Measurements from ENCODE around the gene C17orf107.

Gene C17orf107

GRCh38 chr17:4935650-4936049 lies 36.3 kb downstream of the C17orf107 start:
- no peak for DNase-seq
- H3K36me3 ChIP-seq (replicated peaks) = peaks cover 14% of the 10 kb centered on the region
- H3K27ac ChIP-seq = no peak overlapping the region
- H3K4me3 ChIP-seq (ENCODE audit: low read depth, low read length) = no peak overlapping the region
- H3K27me3 ChIP-seq (replicated peaks) = no peaks in the 10 kb centered on the region
- no peak for TF ChIP-seq CTCF (IDR thresholded peaks at IDR 0.05; ENCODE audit: low read depth, low read length, missing control alignments)
- in situ Hi-C loops (cut with HindIII; ENCODE audit: low pct_ligation_motif_present, low sequenced_read_pairs) = no loop called here

DNA sequence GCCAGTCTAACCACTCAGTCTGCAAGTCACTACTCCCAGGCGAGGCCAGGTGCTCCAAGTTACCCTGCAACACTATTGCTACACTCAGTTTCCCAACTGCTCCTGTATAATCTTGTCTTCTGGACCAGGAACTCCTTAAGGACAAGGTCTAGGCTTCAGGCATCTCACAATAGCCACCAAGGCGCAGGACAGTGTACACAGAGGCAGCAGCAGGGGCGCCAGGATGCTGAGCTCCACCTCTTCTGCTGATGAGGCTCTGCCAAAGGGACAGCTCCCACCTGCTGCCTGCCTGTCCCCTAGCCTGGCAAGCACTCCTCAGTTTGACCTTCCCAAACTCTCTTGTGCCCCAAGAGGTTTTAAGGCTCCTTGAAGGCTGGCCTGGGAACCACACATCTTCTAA lies 37.1 kb downstream of the C17orf107 start:
- no peak overlapping the region for H3K27ac ChIP-seq
- in situ Hi-C loops (cut with HindIII; ENCODE audit: low pct_ligation_motif_present, low sequenced_read_pairs) = no loop called here
- H3K36me3 ChIP-seq (replicated peaks) = peaks cover 14% of the 10 kb centered on the region
- TF ChIP-seq CTCF (IDR thresholded peaks at IDR 0.05; ENCODE audit: low read depth, low read length, missing control alignments) = no peak
- no peaks in the 10 kb centered on the region for H3K27me3 ChIP-seq (replicated peaks)
- DNase-seq = no peak
- no peak overlapping the region for H3K4me3 ChIP-seq (ENCODE audit: low read depth, low read length)

DNA sequence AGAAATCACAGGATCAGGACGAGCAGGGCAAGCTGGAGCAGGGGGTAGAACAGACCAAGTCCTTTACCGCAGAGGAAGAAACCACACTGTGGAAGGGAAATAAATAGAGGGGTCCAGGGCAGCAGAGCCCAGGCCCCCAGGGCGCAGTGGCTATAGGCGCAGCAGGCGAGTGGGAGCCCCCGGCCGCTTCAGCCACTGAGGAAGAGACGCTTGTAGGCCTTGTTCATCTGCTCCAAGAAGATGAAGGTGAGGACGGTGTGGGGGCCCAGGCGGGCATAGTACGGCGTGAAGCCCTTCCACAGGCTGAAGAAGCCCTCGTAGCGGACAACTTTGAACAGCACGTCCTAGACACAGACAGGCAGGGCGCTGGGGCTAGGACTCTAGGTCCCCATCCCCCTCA lies 38.2 kb downstream of the C17orf107 start:
- Histone ChIP-seq H3K27ac (no peak overlapping the region), H3K27me3 (replicated peaks) (no peaks in the 10 kb centered on the region), H3K4me3 (ENCODE audit: low read depth, low read length) (no peak overlapping the region), H3K36me3 (replicated peaks) (peaks cover 17% of the 10 kb centered on the region)
- no peak for TF ChIP-seq CTCF (IDR thresholded peaks at IDR 0.05; ENCODE audit: low read depth, low read length, missing control alignments)
- DNase-seq = no peak
- in situ Hi-C loops (cut with HindIII; ENCODE audit: low pct_ligation_motif_present, low sequenced_read_pairs) = no loop called here

GRCh38 chr17:4938069-4938491 lies 38.7 kb downstream of the C17orf107 start:
- no peaks in the 10 kb centered on the region for H3K27me3 ChIP-seq (replicated peaks)
- TF ChIP-seq CTCF (IDR thresholded peaks at IDR 0.05; ENCODE audit: low read depth, low read length, missing control alignments) = no peak
- H3K27ac ChIP-seq = no peak overlapping the region
- H3K4me3 ChIP-seq (ENCODE audit: low read depth, low read length) = no peak overlapping the region
- in situ Hi-C loops (cut with HindIII; ENCODE audit: low pct_ligation_motif_present, low sequenced_read_pairs) = no loop called here
- H3K36me3 ChIP-seq (replicated peaks) = peaks cover 22% of the 10 kb centered on the region
- no peak for DNase-seq

- H3K4me3 ChIP-seq (ENCODE audit: low read depth, low read length) = peak overlapping the region; percentile 85
- no peak for TF ChIP-seq CTCF (IDR thresholded peaks at IDR 0.05; ENCODE audit: low read depth, low read length, missing control alignments)
- in situ Hi-C loops (cut with HindIII; ENCODE audit: low pct_ligation_motif_present, low sequenced_read_pairs) = no loop called here
- H3K36me3 ChIP-seq (replicated peaks) = peaks cover 30% of the 10 kb centered on the region
- H3K27me3 ChIP-seq (replicated peaks) = no peaks in the 10 kb centered on the region
- no peak for DNase-seq
- peak overlapping the region; percentile 63 for H3K27ac ChIP-seq
Observed at GRCh38 chr17:4938688-4939545, 39.6 kb downstream of the C17orf107 start.

DNA sequence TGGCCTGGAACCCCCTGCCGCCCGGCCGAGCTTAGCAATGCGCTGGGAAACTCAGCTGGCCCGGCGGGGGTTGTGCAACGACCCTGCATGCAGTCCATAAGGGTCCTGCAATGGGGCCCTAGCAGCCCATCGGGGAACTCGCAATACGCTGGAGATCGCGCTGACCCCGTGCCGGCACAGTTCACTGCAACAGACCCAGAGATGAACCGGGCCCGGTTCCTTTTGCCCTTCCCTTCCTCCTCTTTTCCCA lies 40.1 kb downstream of the C17orf107 start:
- peaks cover 36% of the 10 kb centered on the region for H3K36me3 ChIP-seq (replicated peaks)
- no peak for DNase-seq
- no peak for TF ChIP-seq CTCF (IDR thresholded peaks at IDR 0.05; ENCODE audit: low read depth, low read length, missing control alignments)

More for the DNA sequence above, 40.1 kb downstream of the C17orf107 start:
- H3K27ac ChIP-seq = peak overlapping the region; percentile 63
- peak overlapping the region; percentile 85 for H3K4me3 ChIP-seq (ENCODE audit: low read depth, low read length)
- no peaks in the 10 kb centered on the region for H3K27me3 ChIP-seq (replicated peaks)
- in situ Hi-C loops (cut with HindIII; ENCODE audit: low pct_ligation_motif_present, low sequenced_read_pairs) = no loop called here

Measured in brain microvascular endothelial cell (primary cell).